Parathyroid adenoma (tissue), 2 donors: ENCODE data around the gene CMTM8.

Source experiments
- H2AFZ ChIP-seq: fragments of 300-600 bp; sonication (generic); one replicate; pipeline ENCODE4 v1.7.0; 2017; ENCODE audit warnings: antibody characterized with exemption, mild to moderate bottlenecking
- H3K27ac ChIP-seq: fragments of 300-600 bp; sonication (generic); one replicate; pipeline ENCODE4 v1.7.0; 2017
- H3K27me3 ChIP-seq: fragments of 300-600 bp; sonication (generic); one replicate; pipeline ENCODE4 v1.7.0; 2017; ENCODE audit warnings: low read length; ENCODE audit not compliant: control insufficient read depth, insufficient read depth
- H3K36me3 ChIP-seq: fragments of 300-600 bp; sonication (generic); one replicate; pipeline ENCODE4 v1.7.0; 2017; ENCODE audit warnings: low read length; ENCODE audit not compliant: control insufficient read depth, insufficient read depth
- H3K4me1 ChIP-seq: fragments of 300-600 bp; sonication (generic); one replicate; pipeline ENCODE4 v1.7.0; 2017; ENCODE audit warnings: control low read depth
- H3K4me2 ChIP-seq: fragments of 300-600 bp; sonication (generic); one replicate; pipeline ENCODE4 v1.7.0; 2017; ENCODE audit warnings: low read length
- H3K4me3 ChIP-seq: fragments of 300-600 bp; sonication (generic); one replicate; pipeline ENCODE4 v1.7.0; 2017; ENCODE audit warnings: low read depth, low read length
- H3K79me2 ChIP-seq: fragments of 300-600 bp; sonication (generic); one replicate; pipeline ENCODE4 v1.7.0; 2017; ENCODE audit warnings: control low read depth
- H3K9ac ChIP-seq: fragments of 300-600 bp; sonication (generic); one replicate; pipeline ENCODE4 v1.7.0; 2017; ENCODE audit warnings: mild to moderate bottlenecking
- H3K9me3 ChIP-seq: fragments of 300-600 bp; sonication (generic); one replicate; pipeline ENCODE4 v1.7.0; 2017; ENCODE audit warnings: low read length; ENCODE audit not compliant: control insufficient read depth
- CTCF ChIP-seq: fragments of 300-600 bp; sonication (generic); IDR thresholded peaks from one replicate; pipeline ENCODE4 v1.7.0; 2017; ENCODE audit warnings: antibody characterized with exemption, mild to moderate bottlenecking
- donor health status: primary hyperparathyroidism.

The CMTM8 gene

GRCh38 chr3:32340611-32341365, 102.3 kb downstream of the CMTM8 start:
- H3K79me2 ChIP-seq = peaks cover 9% of the 10 kb centered on the region
- H3K4me2 ChIP-seq = no peak overlapping the region
- no peaks in the 10 kb centered on the region for H3K27me3 ChIP-seq
- no peak overlapping the region for H3K27ac ChIP-seq
- peaks cover 16% of the 10 kb centered on the region for H3K4me1 ChIP-seq
- H2AFZ ChIP-seq = no peak overlapping the region
- H3K36me3 ChIP-seq = no peaks in the 10 kb centered on the region
- no peak overlapping the region for H3K9ac ChIP-seq
- TF ChIP-seq CTCF = peak; percentile 6
- no peak overlapping the region for H3K4me3 ChIP-seq
- no peaks in the 10 kb centered on the region for H3K9me3 ChIP-seq

- peaks cover 18% of the 10 kb centered on the region for H3K79me2 ChIP-seq
Measured at GRCh38 chr3:32347343-32348125, 109.1 kb downstream of the CMTM8 start.

GRCh38 chr3:32349184-32349583, 110.7 kb downstream of the CMTM8 start:
- H3K36me3 ChIP-seq = no peaks in the 10 kb centered on the region
- H3K4me3 ChIP-seq = no peak overlapping the region
- no peak overlapping the region for H3K27ac ChIP-seq
- H3K9me3 ChIP-seq = no peaks in the 10 kb centered on the region
- H3K79me2 ChIP-seq = peaks cover 18% of the 10 kb centered on the region
- H3K9ac ChIP-seq = no peak overlapping the region
- H3K27me3 ChIP-seq = no peaks in the 10 kb centered on the region
- peaks cover 7% of the 10 kb centered on the region for H3K4me1 ChIP-seq
- TF ChIP-seq CTCF = no peak
- no peak overlapping the region for H2AFZ ChIP-seq
- no peak overlapping the region for H3K4me2 ChIP-seq

More at GRCh38 chr3:32347343-32348125, 109.1 kb downstream of the CMTM8 start:
- Histone ChIP-seq H3K27ac (no peak overlapping the region), H3K9me3 (no peaks in the 10 kb centered on the region), H3K4me1 (peaks cover 5% of the 10 kb centered on the region), H3K27me3 (no peaks in the 10 kb centered on the region), H3K4me2 (no peak overlapping the region), H2AFZ (no peak overlapping the region), H3K4me3 (no peak overlapping the region), H3K9ac (no peak overlapping the region), H3K36me3 (no peaks in the 10 kb centered on the region)
- TF ChIP-seq CTCF = no peak

- Histone ChIP-seq H3K9me3 (no peaks in the 10 kb centered on the region), H2AFZ (no peak overlapping the region), H3K9ac (no peak overlapping the region), H3K36me3 (no peaks in the 10 kb centered on the region), H3K4me2 (no peak overlapping the region), H3K27me3 (no peaks in the 10 kb centered on the region), H3K4me1 (peaks cover 11% of the 10 kb centered on the region), H3K79me2 (peaks cover 23% of the 10 kb centered on the region), H3K27ac (no peak overlapping the region), H3K4me3 (no peak overlapping the region)
- TF ChIP-seq CTCF = no peak
Measured at GRCh38 chr3:32352563-32352962, 114.1 kb downstream of the CMTM8 start.
